ENCODE measurements around the gene ZBTB16.

- TF ChIP-seq, protein P1, sequence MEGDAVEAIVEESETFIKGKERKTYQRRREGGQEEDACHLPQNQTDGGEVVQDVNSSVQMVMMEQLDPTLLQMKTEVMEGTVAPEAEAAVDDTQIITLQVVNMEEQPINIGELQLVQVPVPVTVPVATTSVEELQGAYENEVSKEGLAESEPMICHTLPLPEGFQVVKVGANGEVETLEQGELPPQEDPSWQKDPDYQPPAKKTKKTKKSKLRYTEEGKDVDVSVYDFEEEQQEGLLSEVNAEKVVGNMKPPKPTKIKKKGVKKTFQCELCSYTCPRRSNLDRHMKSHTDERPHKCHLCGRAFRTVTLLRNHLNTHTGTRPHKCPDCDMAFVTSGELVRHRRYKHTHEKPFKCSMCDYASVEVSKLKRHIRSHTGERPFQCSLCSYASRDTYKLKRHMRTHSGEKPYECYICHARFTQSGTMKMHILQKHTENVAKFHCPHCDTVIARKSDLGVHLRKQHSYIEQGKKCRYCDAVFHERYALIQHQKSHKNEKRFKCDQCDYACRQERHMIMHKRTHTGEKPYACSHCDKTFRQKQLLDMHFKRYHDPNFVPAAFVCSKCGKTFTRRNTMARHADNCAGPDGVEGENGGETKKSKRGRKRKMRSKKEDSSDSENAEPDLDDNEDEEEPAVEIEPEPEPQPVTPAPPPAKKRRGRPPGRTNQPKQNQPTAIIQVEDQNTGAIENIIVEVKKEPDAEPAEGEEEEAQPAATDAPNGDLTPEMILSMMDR (IDR thresholded peaks at IDR 0.05), result no peak
- TF ChIP-seq POLR2AphosphoS5 (IDR thresholded peaks at IDR 0.05), result no peak
These were observed 70.2 kb downstream of the ZBTB16 start for GRCh38 chr11:114129699-114130098.
